K562 (cell line): ENCODE results near the gene LEO1. TPM values are rescaled to one million over a fixed set of nuclear protein-coding genes. Genes with fewer than 3 reads are reported as not detected.

Experiments used
- ATAC-seq: fragments of 200-7000 bp; cut with Tn5 transposase; 3 replicates; pipeline ENCODE4 v1.9.1; 2020; ENCODE audit warnings: moderate library complexity
- BruUV-seq: library from RNA; stranded (reverse); fragments of 400-500 nt; replicated peaks from 2 replicates; lab custom pipeline; 2021; lab: Mats Ljungman, UMichigan
- CTCF ChIA-PET: fragments of 300-600 bp; formaldehyde crosslinking; extraction: SDS; loops from one replicate; lab custom pipeline; 2021; ENCODE audit warnings: low intra/inter-chr PET ratio; lab: Yijun Ruan, JAX
- POLR2A ChIA-PET: fragments of 300-600, 350-650 bp; sonication (Branson Sonifier 250); formaldehyde crosslinking; extraction: SDS; loops from one replicate; lab custom pipeline; 2021; ENCODE audit warnings: antibody characterized with exemption, inconsistent platforms; lab: Yijun Ruan, JAX
- DNase-seq, 4 experiments: peaks; one replicate each; pipeline versions ENCODE4 v3.0.0 to v3.0.0-alpha.2; 2011 to 2018; ENCODE audit warnings: low spot score in 3 of 4, mixed read lengths in 3 of 4; ENCODE audit errors: extremely low read depth in 1 of 4
- FAIRE-seq: peaks from 2 replicates; lab custom pipeline; 2011; peaks lifted over from hg19 to GRCh38; lab: Jason Lieb, UNC
- H2AFZ ChIP-seq: 2 replicates; pipeline ENCODE4 v1.6.0; 2011; ENCODE audit warnings: low read depth, low read length, control low read depth, inconsistent platforms
- H3K27ac ChIP-seq: fragments of 200-600 bp; 3 replicates; pipeline ENCODE4 v1.8.0; 2011; ENCODE audit warnings: low read depth, mild to moderate bottlenecking, control low read depth, inconsistent platforms, low read length, moderate library complexity, mixed read lengths; ENCODE audit errors: extremely low read depth
- H3K27me3 ChIP-seq, 2 experiments: fragments of 300-600 bp in 1 of 2; 2 replicates in 1 of 2; 3 replicates in 1 of 2; pipeline versions ENCODE4 v1.6.0 to v1.8.0; 2011; ENCODE audit warnings: inconsistent platforms in 2 of 2, low read length in 2 of 2, mild to moderate bottlenecking in 1 of 2, mixed read lengths in 1 of 2, moderate library complexity in 1 of 2; ENCODE audit not compliant: control insufficient read depth in 2 of 2, insufficient read depth in 2 of 2
- H3K36me3 ChIP-seq: fragments of 300-600 bp; 3 replicates; pipeline ENCODE4 v1.8.0; 2011; ENCODE audit warnings: mild to moderate bottlenecking, low read length, inconsistent platforms; ENCODE audit not compliant: control insufficient read depth, insufficient read depth
- H3K4me1 ChIP-seq, 2 experiments: fragments of 200-600 bp in 1 of 2; replicated peaks in 1 of 2; 2 replicates in 1 of 2; 3 replicates in 1 of 2; pipeline versions ENCODE4 v1.5.1 to v1.8.0; 2011; ENCODE audit warnings: inconsistent platforms in 2 of 2, low read length in 2 of 2, mild to moderate bottlenecking in 1 of 2, mixed read lengths in 1 of 2, moderate library complexity in 1 of 2; ENCODE audit not compliant: control insufficient read depth in 2 of 2, insufficient read depth in 2 of 2
- H3K4me2 ChIP-seq: 2 replicates; pipeline ENCODE4 v1.6.1; 2011; ENCODE audit warnings: low read length, control low read depth, inconsistent platforms, mixed read lengths; ENCODE audit not compliant: insufficient read depth
- H3K4me3 ChIP-seq: fragments of 200-600 bp; sonication (generic), shearing (Covaris generic); 2 replicates; pipeline ENCODE4 v1.5.1; 2016; ENCODE audit warnings: control low read depth, inconsistent platforms
- H3K79me2 ChIP-seq: fragments of 200-600 bp; 3 replicates; pipeline ENCODE4 v1.8.0; 2011; ENCODE audit warnings: low read length, inconsistent platforms; ENCODE audit not compliant: control insufficient read depth, insufficient read depth
- H3K9ac ChIP-seq, 2 experiments: 2 replicates each; pipeline versions ENCODE4 v1.6.0 to v1.6.1; 2011; ENCODE audit warnings: low read depth in 2 of 2, low read length in 2 of 2, control low read depth in 1 of 2, inconsistent platforms in 1 of 2, mild to moderate bottlenecking in 1 of 2, mixed read lengths in 1 of 2; ENCODE audit not compliant: insufficient read depth in 1 of 2
- H3K9me1 ChIP-seq: one replicate; pipeline ENCODE4 v1.6.0; 2011; ENCODE audit warnings: inconsistent platforms, mild to moderate bottlenecking, low read length, moderate library complexity; ENCODE audit not compliant: control insufficient read depth, insufficient read depth
- H3K9me3 ChIP-seq: replicated peaks from 2 replicates; pipeline ENCODE4 v1.5.1; 2011; ENCODE audit warnings: low read depth, low read length, inconsistent platforms; ENCODE audit not compliant: control insufficient read depth, insufficient read depth
- H4K20me1 ChIP-seq: replicated peaks from 2 replicates; pipeline ENCODE4 v1.6.1; 2011; ENCODE audit warnings: low read length, inconsistent platforms, mixed read lengths; ENCODE audit not compliant: control insufficient read depth, insufficient read depth
- FOXJ2 ChIP-seq: fragments of 200-800 bp; sonication (Bioruptor generic); IDR thresholded peaks from 2 replicates; pipeline ENCODE4 v1.6.1; 2016; ENCODE audit warnings: missing genetic modification characterization, missing compliant biosample characterization
- ILK ChIP-seq: fragments of 450-650 bp; IDR thresholded peaks from 2 replicates; pipeline ENCODE4 v1.6.1; 2016; ENCODE audit warnings: missing genetic modification characterization, low read depth, mild to moderate bottlenecking, missing compliant biosample characterization, moderate library complexity, borderline replicate concordance
- LCOR ChIP-seq: sonication (generic); formaldehyde crosslinking; IDR thresholded peaks from 2 replicates; pipeline ENCODE4 v1.8.0; 2022; ENCODE audit warnings: mild to moderate bottlenecking, missing genetic modification reagents
- MAFF ChIP-seq: IDR thresholded peaks from 2 replicates; pipeline ENCODE4 v1.6.1; 2012; ENCODE audit warnings: low read length, improper control_type of control experiment
- MAX ChIP-seq: sonication (generic); formaldehyde crosslinking; IDR thresholded peaks from 2 replicates; pipeline ENCODE4 v1.9.0; 2022; ENCODE audit warnings: mild to moderate bottlenecking, missing genetic modification reagents
- NFIC ChIP-seq: fragments of 450-650 bp; IDR thresholded peaks from 2 replicates; pipeline ENCODE4 v1.6.1; 2017; ENCODE audit warnings: mild to moderate bottlenecking, inconsistent platforms
- SAP30 ChIP-seq: fragments of 200-600 bp; sonication (generic); IDR thresholded peaks from 2 replicates; pipeline ENCODE4 v1.6.1; 2012; ENCODE audit warnings: borderline replicate concordance, low read depth, mild to moderate bottlenecking, moderate library complexity, low read length, control low read depth, inconsistent platforms; ENCODE audit not compliant: insufficient read depth, poor library complexity, severe bottlenecking
- ZBTB26 ChIP-seq: fragments of 450-650 bp; formaldehyde crosslinking; IDR thresholded peaks from 2 replicates; pipeline ENCODE4 v1.4.0; 2022; ENCODE audit warnings: missing genetic modification characterization
- ZNF217 ChIP-seq: sonication (generic); formaldehyde crosslinking; IDR thresholded peaks from 2 replicates; pipeline ENCODE4 v1.8.0; 2022; ENCODE audit warnings: mild to moderate bottlenecking, missing genetic modification reagents
- ZNF232 ChIP-seq: sonication (generic); formaldehyde crosslinking; IDR thresholded peaks from 2 replicates; pipeline ENCODE4 v1.8.0; 2022; ENCODE audit warnings: mild to moderate bottlenecking, missing genetic modification reagents
- ZNF263 ChIP-seq: sonication (generic); formaldehyde crosslinking; IDR thresholded peaks from 2 replicates; pipeline ENCODE4 v1.8.0; 2022; ENCODE audit warnings: mild to moderate bottlenecking, missing genetic modification reagents, borderline replicate concordance
- ZNF695 ChIP-seq: fragments of 450-650 bp; formaldehyde crosslinking; IDR thresholded peaks from 2 replicates; pipeline ENCODE4 v1.4.0; 2020; ENCODE audit warnings: mild to moderate bottlenecking, moderate library complexity
- ZNF707 ChIP-seq: fragments of 250-450 bp; sonication (Bioruptor Pico); conservative IDR thresholded peaks from 2 replicates; pipeline ENCODE4 v1.8.0; 2022; ENCODE audit warnings: inconsistent platforms, mild to moderate bottlenecking, moderate library complexity
- ZNF764 ChIP-seq: fragments of 250-450 bp; sonication (Bioruptor Pico); IDR thresholded peaks from 2 replicates; pipeline ENCODE4 v1.4.0; 2020; ENCODE audit warnings: low read depth, mild to moderate bottlenecking, moderate library complexity
- ZSCAN32 ChIP-seq: fragments of 450-650 bp; formaldehyde crosslinking; IDR thresholded peaks from 2 replicates; pipeline ENCODE4 v1.4.0; 2020; ENCODE audit warnings: mild to moderate bottlenecking, moderate library complexity
- WGBS: fragments of 100-300 bp; shearing (Covaris generic); methylation state at CpG from one replicate; pipeline ENCODE4 v1.1.6; 2016; ENCODE audit warnings: low coverage, mixed read lengths; ENCODE audit not compliant: insufficient coverage; ENCODE audit errors: missing lambda C conversion rate; 5-methylcytosine and 5-hydroxymethylcytosine counted together
- in situ Hi-C: fragments of 300-500 bp; cut with MboI; formaldehyde crosslinking; loops from 4 replicates; pipeline ENCODE4 v1.15.0; 2018; ENCODE audit warnings: inconsistent platforms, mixed read lengths
- intact Hi-C: fragments of 100-400 bp; cut with micrococcal nuclease; formaldehyde crosslinking; loops from 2 replicates; pipeline ENCODE4 v1.14.2; 2022
- polyA plus RNA-seq, 8 experiments: library from polyadenylated mRNA; depleted of rRNA in 4 of 8; stranded (reverse) in 5 of 8; unstranded in 3 of 8; fragments of >200 nt; fragmentation: Nextera tagmentation in 2 of 8; fragmentation: Illumina TruSeq in 1 of 8; extraction: Ambion mirVana in 2 of 8; extraction: Trizol in 1 of 8; gene quantifications; 2 replicates each; pipeline versions ENCODE4 v1.2.1 to v1.2.3, GENCODE V29; 2011 to 2014; ENCODE audit warnings: inconsistent platforms in 1 of 8, missing spikeins in 1 of 8
- total RNA-seq, 7 experiments: library from RNA; depleted of rRNA in 6 of 7; stranded (reverse); fragments of >200 nt in 6 of 7; fragmentation: Illumina TruSeq in 2 of 7; extraction: Trizol in 2 of 7; gene quantifications; 2 replicates each; pipeline versions ENCODE4 v1.2.1 to v1.2.3, GENCODE V29; 2011 to 2021; ENCODE audit warnings: low replicate concordance in 1 of 7
- TF ChIP-seq, protein P1 (sequence below), 2 experiments: fragments of 450-650 bp; IDR thresholded peaks; 2 replicates each; pipeline ENCODE4 v1.6.1; 2016
- TF ChIP-seq, protein P2 (sequence below): fragments of 250-450 bp; sonication (Bioruptor Pico); IDR thresholded peaks from 2 replicates; pipeline ENCODE4 v1.4.0; 2020; ENCODE audit warnings: mild to moderate bottlenecking

Gene LEO1
- total and polyA plus RNA-seq, 9 of the 15 experiments (the other 6 are each of a cell fraction or from before 2014, with no cell fraction given), result 8.4 to 48.3 (median 37.9) TPM

DNA sequence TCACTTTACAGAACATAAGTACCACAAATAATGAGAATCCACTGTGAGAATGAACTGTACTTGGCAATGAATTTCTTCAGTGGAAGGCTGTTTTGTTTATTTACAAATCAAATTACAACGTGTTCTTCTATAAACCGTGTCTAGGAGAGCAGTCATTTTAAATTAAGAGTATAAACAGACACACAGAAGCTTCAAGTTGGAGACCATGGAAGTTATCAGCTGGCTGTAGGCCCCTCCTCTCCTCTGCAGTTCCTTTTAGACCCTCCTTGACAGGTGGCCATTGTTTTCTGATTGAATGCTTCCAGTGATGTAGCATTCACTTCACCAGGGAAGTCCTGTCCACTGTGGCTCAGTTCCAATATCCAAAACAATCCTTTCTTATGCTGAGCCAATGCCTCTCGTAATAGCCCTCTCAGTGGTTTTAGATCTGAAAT, 40.1 kb upstream of the LEO1 start:
- Histone ChIP-seq H3K9ac (peak overlapping the region in 1 of 2 experiments; percentile 24; a peak in 1 of 4 replicates), H3K27ac (peak overlapping the region; percentile 33; the same call in 2 of the 3 replicates), H4K20me1 (no peaks in the 10 kb centered on the region), H3K4me2 (peak overlapping the region; percentile 59; the same call in 1 of the 2 replicates), H3K36me3 (no peaks in the 10 kb centered on the region), H3K9me3 (no peaks in the 10 kb centered on the region), H3K9me1 (peaks cover 3% of the 10 kb centered on the region), H3K79me2 (no peaks in the 10 kb centered on the region), H2AFZ (peak overlapping the region; percentile 78), H3K27me3 (no peaks in the 10 kb centered on the region), H3K4me1 (peaks cover 12 to 52% of the 10 kb centered on the region in 2 experiments), H3K4me3 (no peak overlapping the region)
- no TSS peak for BruUV-seq
- in situ Hi-C loops (no loop called here), intact Hi-C loops (no loop called here)
- peak; percentile 20 for ATAC-seq
- ChIA-PET CTCF (no interaction called here), POLR2A (interaction anchor here (0.9 to 1.9 kb wide), 2 partner anchors 12 to 40 kb away, joined by 3 to 5 read pairs; no protein-coding TSS in a partner anchor)
- no peak for DNase-seq
- no peak for FAIRE-seq
- 36% methylated on average over 3 of the region's 3 CpGs for WGBS
- TF ChIP-seq LCOR (CRISPR knock-in tag), result no peak
- TF ChIP-seq, protein P1, sequence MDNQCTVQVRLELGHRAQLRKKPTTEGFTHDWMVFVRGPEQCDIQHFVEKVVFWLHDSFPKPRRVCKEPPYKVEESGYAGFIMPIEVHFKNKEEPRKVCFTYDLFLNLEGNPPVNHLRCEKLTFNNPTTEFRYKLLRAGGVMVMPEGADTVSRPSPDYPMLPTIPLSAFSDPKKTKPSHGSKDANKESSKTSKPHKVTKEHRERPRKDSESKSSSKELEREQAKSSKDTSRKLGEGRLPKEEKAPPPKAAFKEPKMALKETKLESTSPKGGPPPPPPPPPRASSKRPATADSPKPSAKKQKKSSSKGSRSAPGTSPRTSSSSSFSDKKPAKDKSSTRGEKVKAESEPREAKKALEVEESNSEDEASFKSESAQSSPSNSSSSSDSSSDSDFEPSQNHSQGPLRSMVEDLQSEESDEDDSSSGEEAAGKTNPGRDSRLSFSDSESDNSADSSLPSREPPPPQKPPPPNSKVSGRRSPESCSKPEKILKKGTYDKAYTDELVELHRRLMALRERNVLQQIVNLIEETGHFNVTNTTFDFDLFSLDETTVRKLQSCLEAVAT (IDR thresholded peaks at IDR 0.05), result no peak
- TF ChIP-seq ZNF232 (CRISPR knock-in tag), result no peak
- TF ChIP-seq NFIC, result 0 out of 2 replicates have a peak, but pooled peaks have one; percentile 29
- no peak for TF ChIP-seq ZNF217 (CRISPR knock-in tag)
- TF ChIP-seq ZNF695, result no peak
- TF ChIP-seq SAP30, result no peak
- no peak for TF ChIP-seq ZNF707
- TF ChIP-seq ILK (tag), result no peak
- TF ChIP-seq, protein P2, sequence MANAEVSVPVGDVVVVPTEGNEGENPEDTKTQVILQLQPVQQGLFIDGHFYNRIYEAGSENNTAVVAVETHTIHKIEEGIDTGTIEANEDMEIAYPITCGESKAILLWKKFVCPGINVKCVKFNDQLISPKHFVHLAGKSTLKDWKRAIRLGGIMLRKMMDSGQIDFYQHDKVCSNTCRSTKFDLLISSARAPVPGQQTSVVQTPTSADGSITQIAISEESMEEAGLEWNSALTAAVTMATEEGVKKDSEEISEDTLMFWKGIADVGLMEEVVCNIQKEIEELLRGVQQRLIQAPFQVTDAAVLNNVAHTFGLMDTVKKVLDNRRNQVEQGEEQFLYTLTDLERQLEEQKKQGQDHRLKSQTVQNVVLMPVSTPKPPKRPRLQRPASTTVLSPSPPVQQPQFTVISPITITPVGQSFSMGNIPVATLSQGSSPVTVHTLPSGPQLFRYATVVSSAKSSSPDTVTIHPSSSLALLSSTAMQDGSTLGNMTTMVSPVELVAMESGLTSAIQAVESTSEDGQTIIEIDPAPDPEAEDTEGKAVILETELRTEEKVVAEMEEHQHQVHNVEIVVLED (CRISPR knock-in tag), result no peak
- TF ChIP-seq ZNF764 (CRISPR knock-in tag), result no peak
- 0 out of 2 replicates have a peak, but pooled peaks have one; percentile 8 for TF ChIP-seq FOXJ2 (tag)
- TF ChIP-seq ZNF263, result no peak
- TF ChIP-seq ZSCAN32, result no peak
- no peak for TF ChIP-seq MAX (CRISPR knock-in tag)
- no peak for TF ChIP-seq MAFF
- no peak for TF ChIP-seq ZBTB26 (CRISPR knock-in tag)
